Measurements from ENCODE around the gene AIM2. TPM values are rescaled to one million over a fixed set of nuclear protein-coding genes. Genes with fewer than 3 reads are reported as not detected.

Gene AIM2
- total and polyA plus RNA-seq, 10 of the 15 experiments (the other 5 are each of a cell fraction or from before 2014, with no cell fraction given), result 7.9 to 35.7 (median 12.8) TPM

GRCh38 chr1:159077120-159077961 lies 775 bp upstream of the AIM2 start (continued):
- TF ChIP-seq RFX5 (IDR thresholded peaks at IDR 0.05; ENCODE audit: low read depth, low read length) (no peak), GABPA (IDR thresholded peaks at IDR 0.05; ENCODE audit: low read depth) (no peak; the same call in 1 of the 2 replicates), CREM (IDR thresholded peaks at IDR 0.05; ENCODE audit: low read depth) (no peak), BMI1 (IDR thresholded peaks at IDR 0.05; ENCODE audit: borderline replicate concordance) (0 out of 2 replicates have a peak, but pooled peaks have one; percentile 60), STAT1 (conservative IDR thresholded peaks at IDR 0.05) (peak; percentile 100), SP1 (IDR thresholded peaks at IDR 0.05; ENCODE audit: low read depth, low read length) (peak; percentile 70), PKNOX1 (IDR thresholded peaks at IDR 0.05) (peak; percentile 63; the same call in 1 of the 2 replicates), IRF4 (IDR thresholded peaks at IDR 0.05; ENCODE audit: low read depth, low read length) (peak; percentile 83), EED (IDR thresholded peaks at IDR 0.05; ENCODE audit: low read depth) (peak; percentile 68), HDAC2 (IDR thresholded peaks at IDR 0.05) (no peak), NFYA (IDR thresholded peaks at IDR 0.05; ENCODE audit: borderline replicate concordance, low read depth, low read length) (no peak), RAD21 (IDR thresholded peaks at IDR 0.05; ENCODE audit: insufficient read depth, low read depth, low read length) (no peak), CBX5 (IDR thresholded peaks at IDR 0.05; ENCODE audit: low read depth) (no peak; the same call in 1 of the 2 replicates), BCLAF1 (IDR thresholded peaks at IDR 0.05) (no peak), NFIC (IDR thresholded peaks at IDR 0.05; ENCODE audit: low read depth, low read length) (peak; percentile 80), ZBED1 (IDR thresholded peaks at IDR 0.05; ENCODE audit: borderline replicate concordance) (peak; percentile 2; the same call in 1 of the 2 replicates), EGR1 (IDR thresholded peaks at IDR 0.05; ENCODE audit: borderline replicate concordance in 1 of 2, low read depth in 2 of 2, low read length in 2 of 2) (no peak), JUNB (IDR thresholded peaks at IDR 0.05) (peak; percentile 89), SUZ12 (IDR thresholded peaks at IDR 0.05; ENCODE audit: unreplicated experiment) (no peak), RUNX3 (IDR thresholded peaks at IDR 0.05; ENCODE audit: low read length) (peak; percentile 91), E2F8 (IDR thresholded peaks at IDR 0.05; ENCODE audit: low read depth, partially characterized antibody) (no peak), WRNIP1 (IDR thresholded peaks at IDR 0.05; ENCODE audit: borderline replicate concordance, low read depth, low read length) (peak; percentile 17; the same call in 1 of the 2 replicates), SMAD5 (IDR thresholded peaks at IDR 0.05; ENCODE audit: low read depth) (no peak), TCF3 (IDR thresholded peaks at IDR 0.05; ENCODE audit: borderline replicate concordance, insufficient read depth, low read depth, low read length) (no peak)

Data from GM12878 (cell line).